Stimulated activated CD8-positive, alpha-beta memory T cell treated with anti-CD3 and anti-CD28 coated beads, Interleukin-2, amount 100 ng/mL, for 48 hours (primary cell): ENCODE measurements around the gene MFSD2B.
"Not testable (repeated sequence)": the region's sequence is repeated elsewhere in the genome, so short reads cannot be mapped to it uniquely, and the experiment has no call there.

Source experiments
- DNase-seq, 2 donors: peaks; one replicate each; pipeline ENCODE4 v3.0.0-alpha.2; 2020; ENCODE audit warnings: low read depth in 2 of 2

Gene MFSD2B

GRCh38 chr2:24018241-24018640 is 8.4 kb downstream of the MFSD2B start:
- no peak for DNase-seq

GRCh38 chr2:24019729-24020128 is 9.8 kb downstream of the MFSD2B start:
- no peak for DNase-seq

- no peak for DNase-seq
Measured at GRCh38 chr2:24020244-24020643, 10.4 kb downstream of the MFSD2B start.

GRCh38 chr2:24021122-24021998 is 11.5 kb downstream of the MFSD2B start:
- peak in 1 of 2 donors; percentile 11 for DNase-seq

- no peak for DNase-seq
Measured at GRCh38 chr2:24022324-24022974, 12.6 kb downstream of the MFSD2B start.

- no peak for DNase-seq
Measured at GRCh38 chr2:24022975-24023575, 13.2 kb downstream of the MFSD2B start.

- no peak for DNase-seq
Measured at GRCh38 chr2:24024018-24024417, 14.1 kb downstream of the MFSD2B start.

- no peak for DNase-seq
Measured at GRCh38 chr2:24024996-24025663, 15.2 kb downstream of the MFSD2B start.

GRCh38 chr2:24026233-24026632 is 16.3 kb downstream of the MFSD2B start:
- DNase-seq = no peak

- no peak for DNase-seq
Measured at GRCh38 chr2:24038786-24039499, 29.1 kb downstream of the MFSD2B start.

- no peak for DNase-seq
Measured at GRCh38 chr2:24040511-24040910, 30.6 kb downstream of the MFSD2B start.

- not testable (repeated sequence) for DNase-seq
Measured at GRCh38 chr2:24043133-24043532, 33.2 kb downstream of the MFSD2B start.

- DNase-seq = no peak
Measured at GRCh38 chr2:24045511-24046508, 35.9 kb downstream of the MFSD2B start.

GRCh38 chr2:24046599-24046929 is 36.7 kb downstream of the MFSD2B start:
- DNase-seq = no peak

GRCh38 chr2:24046930-24047702 is 37.2 kb downstream of the MFSD2B start, which contains the start of gene WDCP:
TSS of gene WDCP (minus strand) at chr2:24047391. CDS start at chr2:24039494, 7,897 bp downstream.
- DNase-seq = peak; percentile 80 to 92

- no peak for DNase-seq
Measured at GRCh38 chr2:24047703-24048033, 37.8 kb downstream of the MFSD2B start.

- no peak for DNase-seq
Measured at GRCh38 chr2:24048769-24049484, 39.0 kb downstream of the MFSD2B start.

- DNase-seq = peak; percentile 57 to 62
Measured at GRCh38 chr2:24049485-24050021, 39.7 kb downstream of the MFSD2B start, which contains the start of gene FKBP1B. TSS of gene FKBP1B (plus strand) at chr2:24049741. CDS start at chr2:24049850, 109 bp downstream.
